ENCODE measurements around the gene ZNF19. TPM values are rescaled to one million over a fixed set of nuclear protein-coding genes. Genes with fewer than 3 reads are reported as not detected.

The ZNF19 gene
- polyA plus RNA-seq, 2 of the 4 experiments (the other 2 are of a cell fraction), result 2.4 to 3.9 TPM

- TF ChIP-seq NPAS2 (CRISPR knock-in tag; IDR thresholded peaks at IDR 0.05; ENCODE audit: borderline replicate concordance) (no peak), EP300 (IDR thresholded peaks at IDR 0.05) (no peak), HDAC2 (IDR thresholded peaks at IDR 0.05) (no peak), MAX (IDR thresholded peaks at IDR 0.05) (no peak), TP53 (CRISPR knock-in tag; IDR thresholded peaks at IDR 0.05) (no peak), SREBF2 (IDR thresholded peaks at IDR 0.05) (no peak)
Observed at GRCh38 chr16:71528257-71528656, 39.1 kb upstream of the ZNF19 start (continued).

- TF ChIP-seq ZC3H11A (IDR thresholded peaks at IDR 0.05) (no peak), E2F6 (IDR thresholded peaks at IDR 0.05; ENCODE audit: borderline replicate concordance, low read depth) (no peak), SMC3 (IDR thresholded peaks at IDR 0.05) (no peak), ZFP36 (IDR thresholded peaks at IDR 0.05; ENCODE audit: borderline replicate concordance, partially characterized antibody) (no peak), RNF2 (IDR thresholded peaks at IDR 0.05; ENCODE audit: borderline replicate concordance, low read depth) (no peak), EP300 (IDR thresholded peaks at IDR 0.05) (no peak), RARB (CRISPR knock-in tag; IDR thresholded peaks at IDR 0.05) (no peak), PHF8 (IDR thresholded peaks at IDR 0.05; ENCODE audit: borderline replicate concordance, low read depth) (no peak), HMGXB4 (CRISPR knock-in tag; IDR thresholded peaks at IDR 0.05; ENCODE audit: borderline replicate concordance) (no peak), TP53 (CRISPR knock-in tag; IDR thresholded peaks at IDR 0.05) (no peak), HEYL (CRISPR knock-in tag; IDR thresholded peaks at IDR 0.05) (no peak), NPAS2 (CRISPR knock-in tag; IDR thresholded peaks at IDR 0.05; ENCODE audit: borderline replicate concordance) (no peak), ATOH8 (CRISPR knock-in tag; IDR thresholded peaks at IDR 0.05; ENCODE audit: low read depth) (no peak), TFCP2L1 (CRISPR knock-in tag; IDR thresholded peaks at IDR 0.05) (no peak), ESRRA (IDR thresholded peaks at IDR 0.05; ENCODE audit: borderline replicate concordance, low read length) (no peak), NR3C1 (IDR thresholded peaks at IDR 0.05) (no peak)
- FAIRE-seq, result no peak
- no peak within 1 kb of the TSS for H3K4me3 ChIP-seq
- H3K4me1 ChIP-seq, result peaks cover 4% of the 10 kb centered on the region; the same call in 1 of the 3 replicates
- DNase-seq (ENCODE audit: low read depth in 1 of 2, low spot score in 1 of 2), result peak; percentile 16 to 24
- 50% methylated on average over 9 of the region's 9 CpGs for WGBS (ENCODE audit: missing lambda C conversion rate)
- POLR2A ChIA-PET, result interaction anchor here (1.0 kb wide), 1 partner anchor 39 kb away, joined by 5 read pairs; no protein-coding TSS in a partner anchor
- CTCF ChIA-PET, result interaction anchor here (0.7 to 3.1 kb wide), 5 partner anchors 13 to 113 kb away, joined by 3 to 12 read pairs (median 6); no protein-coding TSS in a partner anchor
- ATAC-seq, result peak; percentile 57 to 72; a peak in 4 of 6 replicates
- no peaks in the 10 kb centered on the region for H3K9me3 ChIP-seq
- H3K4me2 ChIP-seq, result peak within 1 kb of the TSS; percentile 42; the same call in 2 of the 3 replicates
- H3K27ac ChIP-seq, result peak within 1 kb of the TSS in 1 of 2 experiments; percentile 34; a peak in 1 of 6 replicates
Observed at GRCh38 chr16:71526111-71526631, 37.0 kb upstream of the ZNF19 start, which contains the start of gene CHST4. CHST4 (plus strand) TSS chr16:71526426; CDS start chr16:71536678, 10,252 bp downstream.
